ENCODE data around the gene SIRT1. TPM values are rescaled to one million over a fixed set of nuclear protein-coding genes. Genes with fewer than 3 reads are reported as not detected.

SIRT1 gene
- total RNA-seq, 2 experiments from 2014 or later: 57.6 to 62.9 TPM

- ChIA-PET CTCF (no interaction called here), POLR2A (no interaction called here)
- Mint-ChIP-seq H3K27ac (peak overlapping the region; percentile 10), H3K4me3 (no peak overlapping the region), H3K36me3 (ENCODE audit: low read depth) (peaks cover 70% of the 10 kb centered on the region), H3K9me3 (no peaks in the 10 kb centered on the region), H3K27me3 (no peaks in the 10 kb centered on the region), H3K4me1 (ENCODE audit: low read depth) (no peaks in the 10 kb centered on the region)
- DNase-seq: no peak
- no peak for TF ChIP-seq CTCF (IDR thresholded peaks at IDR 0.05)
- H3K27ac ChIP-seq (ENCODE audit: low read depth in 1 of 2, low read length in 2 of 2): no peak overlapping the region
- no peaks in the 10 kb centered on the region for H3K27me3 ChIP-seq (ENCODE audit: control insufficient read depth in 1 of 2, insufficient read depth in 2 of 2, low read length in 2 of 2)
- H3K36me3 ChIP-seq (ENCODE audit: insufficient read depth, low read length): peaks cover 50% of the 10 kb centered on the region
- ATAC-seq (ENCODE audit: poor library complexity): no peak
- intact Hi-C loops (cut with DNase I, micrococcal nuclease): no loop called here
- no peak overlapping the region for H3K4me3 ChIP-seq (ENCODE audit: low read length)
- H3K9me3 ChIP-seq (ENCODE audit: control insufficient read depth in 1 of 2, insufficient read depth in 1 of 2, low read length in 2 of 2): no peaks in the 10 kb centered on the region
- no peaks in the 10 kb centered on the region for H3K4me1 ChIP-seq (ENCODE audit: insufficient read depth, low read length)
Observed at GRCh38 chr10:67934336-67934735, 49.9 kb downstream of the SIRT1 start.

GRCh38 chr10:67935223-67935622, 50.8 kb downstream of the SIRT1 start:
- Mint-ChIP-seq H3K4me1 (ENCODE audit: low read depth) (no peaks in the 10 kb centered on the region), H3K27ac (no peak overlapping the region), H3K27me3 (no peaks in the 10 kb centered on the region), H3K36me3 (ENCODE audit: low read depth) (peaks cover 69% of the 10 kb centered on the region), H3K9me3 (no peaks in the 10 kb centered on the region), H3K4me3 (no peak overlapping the region)
- ChIA-PET CTCF (no interaction called here), POLR2A (no interaction called here)
- Histone ChIP-seq H3K4me1 (ENCODE audit: insufficient read depth, low read length) (no peaks in the 10 kb centered on the region), H3K27ac (ENCODE audit: low read depth in 1 of 2, low read length in 2 of 2) (no peak overlapping the region), H3K27me3 (ENCODE audit: control insufficient read depth in 1 of 2, insufficient read depth in 2 of 2, low read length in 2 of 2) (no peaks in the 10 kb centered on the region), H3K9me3 (ENCODE audit: control insufficient read depth in 1 of 2, insufficient read depth in 1 of 2, low read length in 2 of 2) (no peaks in the 10 kb centered on the region), H3K4me3 (ENCODE audit: low read length) (no peak overlapping the region), H3K36me3 (ENCODE audit: insufficient read depth, low read length) (peaks cover 54% of the 10 kb centered on the region)
- no peak for TF ChIP-seq CTCF (IDR thresholded peaks at IDR 0.05)
- no peak for ATAC-seq (ENCODE audit: poor library complexity)
- intact Hi-C loops (cut with DNase I, micrococcal nuclease): no loop called here
- DNase-seq: no peak

GRCh38 chr10:67936416-67936815, 52.0 kb downstream of the SIRT1 start:
- Histone ChIP-seq H3K4me1 (ENCODE audit: insufficient read depth, low read length) (no peaks in the 10 kb centered on the region), H3K4me3 (ENCODE audit: low read length) (no peak overlapping the region), H3K27ac (ENCODE audit: low read depth in 1 of 2, low read length in 2 of 2) (no peak overlapping the region), H3K36me3 (ENCODE audit: insufficient read depth, low read length) (peaks cover 52% of the 10 kb centered on the region), H3K27me3 (ENCODE audit: control insufficient read depth in 1 of 2, insufficient read depth in 2 of 2, low read length in 2 of 2) (no peaks in the 10 kb centered on the region), H3K9me3 (ENCODE audit: control insufficient read depth in 1 of 2, insufficient read depth in 1 of 2, low read length in 2 of 2) (no peaks in the 10 kb centered on the region)
- Mint-ChIP-seq H3K9me3 (no peaks in the 10 kb centered on the region), H3K27ac (no peak overlapping the region), H3K36me3 (ENCODE audit: low read depth) (peaks cover 71% of the 10 kb centered on the region), H3K4me1 (ENCODE audit: low read depth) (no peaks in the 10 kb centered on the region), H3K4me3 (no peak overlapping the region), H3K27me3 (no peaks in the 10 kb centered on the region)
- ATAC-seq (ENCODE audit: poor library complexity) (no peak), DNase-seq (no peak)
- intact Hi-C loops (cut with DNase I, micrococcal nuclease): no loop called here
- ChIA-PET POLR2A (interaction anchor here (0.7 kb wide), 1 partner anchor 51 kb away, joined by 3 read pairs; no protein-coding TSS in a partner anchor), CTCF (no interaction called here)
- no peak for TF ChIP-seq CTCF (IDR thresholded peaks at IDR 0.05)
